ENCODE results near the gene ATXN2.

- TF ChIP-seq CTCF (IDR thresholded peaks at IDR 0.05) = no peak
- TF ChIP-seq POLR2A (IDR thresholded peaks at IDR 0.05) = no peak
These were observed 1.1 kb downstream of the ATXN2 start for GRCh38 chr12:111597831-111598636.
